NCI-H748 treated with DMSO at 0.1 percent for 48 hours (cell line): ENCODE measurements around the gene NIT2.
"Not testable (repeated sequence)": the region's sequence is repeated elsewhere in the genome, so short reads cannot be mapped to it uniquely, and the experiment has no call there.

Experiments used
- DNase-seq: peaks from one replicate; lab custom pipeline; 2025; lab: John Stamatoyannopoulos, UW

NIT2 gene

GRCh38 chr3:100334488-100335351, at the start of gene NIT2:
NIT2 (plus strand) TSS chr3:100334757; CDS start chr3:100334792, 35 bp downstream.
- peak; percentile 36 for DNase-seq

- no peak for DNase-seq
Observed at GRCh38 chr3:100288288-100288894, 46.2 kb upstream of the NIT2 start.

- no peak for DNase-seq
Observed at GRCh38 chr3:100289339-100289738, 45.2 kb upstream of the NIT2 start.

- no peak for DNase-seq
Observed at GRCh38 chr3:100295089-100295488, 39.5 kb upstream of the NIT2 start.

- no peak for DNase-seq
Observed at GRCh38 chr3:100297784-100298183, 36.8 kb upstream of the NIT2 start.

GRCh38 chr3:100299016-100299415, 35.5 kb upstream of the NIT2 start:
- no peak for DNase-seq

- DNase-seq, result no peak
Observed at GRCh38 chr3:100306695-100307094, 27.9 kb upstream of the NIT2 start.

GRCh38 chr3:100310355-100310965, 24.1 kb upstream of the NIT2 start:
- DNase-seq, result no peak

- no peak for DNase-seq
Observed at GRCh38 chr3:100311011-100311410, 23.5 kb upstream of the NIT2 start.

- DNase-seq, result peak; percentile 5
Observed at GRCh38 chr3:100316641-100317069, 17.9 kb upstream of the NIT2 start.

- no peak for DNase-seq
Observed at GRCh38 chr3:100317912-100318311, 16.6 kb upstream of the NIT2 start.

- no peak for DNase-seq
Observed at GRCh38 chr3:100319951-100320350, 14.6 kb upstream of the NIT2 start.

- no peak for DNase-seq
Observed at GRCh38 chr3:100324044-100324443, 10.5 kb upstream of the NIT2 start.

GRCh38 chr3:100325827-100326226, 8.7 kb upstream of the NIT2 start:
- DNase-seq, result no peak

- not testable (repeated sequence) for DNase-seq
Observed at GRCh38 chr3:100327377-100327776, 7.2 kb upstream of the NIT2 start.

GRCh38 chr3:100329800-100330489, 4.6 kb upstream of the NIT2 start:
- no peak for DNase-seq

GRCh38 chr3:100330651-100331050, 3.9 kb upstream of the NIT2 start:
- DNase-seq, result no peak

GRCh38 chr3:100331660-100332059, 2.9 kb upstream of the NIT2 start:
- DNase-seq, result no peak

- no peak for DNase-seq
Observed at GRCh38 chr3:100333051-100333450, 1.5 kb upstream of the NIT2 start.

- DNase-seq, result no peak
Observed at GRCh38 chr3:100333970-100334487, 528 bp upstream of the NIT2 start.

- no peak for DNase-seq
Observed at GRCh38 chr3:100335434-100335833, 877 bp downstream of the NIT2 start.

- not testable (repeated sequence) for DNase-seq
Observed at GRCh38 chr3:100336229-100336628, 1.7 kb downstream of the NIT2 start.
